GM18505 (cell line): ENCODE results near the gene NR1I3.
A peak's percentile ranks its signal among the peaks of the same experiment; 100 is the strongest.

ENCODE experiments used
- ATAC-seq: cut with Tn5 transposase; IDR thresholded peaks from one replicate; pipeline ENCODE4 v1.9.1; 2021; ENCODE audit not compliant: unreplicated experiment
- POLR2A ChIP-seq: IDR thresholded peaks from 4 replicates; pipeline ENCODE4 v1.6.1; 2011; ENCODE audit warnings: borderline replicate concordance; ENCODE audit not compliant: insufficient read depth, insufficient read length; ENCODE audit errors: extremely low read depth

NR1I3 gene

GRCh38 chr1:161192476-161193465 is 45.2 kb downstream of the NR1I3 start:
- ATAC-seq, result no peak
- no peak for TF ChIP-seq POLR2A

- no peak for ATAC-seq
- no peak for TF ChIP-seq POLR2A
Observed at GRCh38 chr1:161191971-161192370, 46.0 kb downstream of the NR1I3 start.

GRCh38 chr1:161190962-161191521 is 47.0 kb downstream of the NR1I3 start:
- ATAC-seq, result no peak
- no peak for TF ChIP-seq POLR2A

- ATAC-seq, result no peak
- no peak for TF ChIP-seq POLR2A
Observed at GRCh38 chr1:161189036-161189435, 49.0 kb downstream of the NR1I3 start.

- no peak for ATAC-seq
- no peak for TF ChIP-seq POLR2A
Observed at GRCh38 chr1:161188381-161188780, 49.6 kb downstream of the NR1I3 start.

- no peak for ATAC-seq
Observed at GRCh38 chr1:161187311-161187710, 50.7 kb downstream of the NR1I3 start.

GRCh38 chr1:161185732-161186311 is 52.2 kb downstream of the NR1I3 start:
- ATAC-seq, result peak; percentile 16
- TF ChIP-seq POLR2A, result no peak

More at GRCh38 chr1:161187311-161187710, 50.7 kb downstream of the NR1I3 start:
- no peak for TF ChIP-seq POLR2A

GRCh38 chr1:161185282-161185682 is 52.7 kb downstream of the NR1I3 start:
- ATAC-seq, result peak; percentile 59
- TF ChIP-seq POLR2A, result no peak

GRCh38 chr1:161182214-161182613 is 55.8 kb downstream of the NR1I3 start:
- peak; percentile 17 for TF ChIP-seq POLR2A
- ATAC-seq, result no peak

- ATAC-seq, result no peak
- TF ChIP-seq POLR2A, result no peak
Observed at GRCh38 chr1:161180639-161181038, 57.4 kb downstream of the NR1I3 start.

GRCh38 chr1:161179698-161180097 is 58.3 kb downstream of the NR1I3 start:
- TF ChIP-seq POLR2A, result no peak
- no peak for ATAC-seq
